Calu3 (cell line): Measurements from ENCODE around the gene MYOC. TPM values are rescaled to one million over a fixed set of nuclear protein-coding genes. Genes with fewer than 3 reads are reported as not detected.

Experiments used
- BruUV-seq: library from RNA; stranded (reverse); fragments of 400-500 nt; replicated peaks from 2 replicates; lab custom pipeline; 2021; lab: Mats Ljungman, UMichigan
- CTCF ChIA-PET: fragments of 300-600 bp; sonication (Branson Sonifier 250); formaldehyde crosslinking; loops from one replicate; lab custom pipeline; 2022; ENCODE audit warnings: antibody characterized with exemption; lab: Charles Lee
- DNase-seq: peaks from one replicate; pipeline ENCODE4 v3.0.0; 2022
- H3K27ac Mint-ChIP-seq: one replicate; pipeline ENCODE4 v1.8.0; 2022; ENCODE audit warnings: mixed read lengths; ENCODE audit not compliant: unreplicated experiment
- H3K27me3 Mint-ChIP-seq: one replicate; pipeline ENCODE4 v1.8.0; 2022; ENCODE audit warnings: mixed read lengths; ENCODE audit not compliant: unreplicated experiment
- H3K36me3 Mint-ChIP-seq: one replicate; pipeline ENCODE4 v1.8.0; 2022; ENCODE audit warnings: mild to moderate bottlenecking, moderate library complexity, mixed read lengths; ENCODE audit not compliant: insufficient read depth, unreplicated experiment
- H3K4me1 Mint-ChIP-seq: one replicate; pipeline ENCODE4 v1.8.0; 2022; ENCODE audit warnings: mild to moderate bottlenecking, low read depth, mixed read lengths; ENCODE audit not compliant: unreplicated experiment
- H3K4me3 Mint-ChIP-seq: one replicate; pipeline ENCODE4 v1.8.0; 2022; ENCODE audit warnings: mild to moderate bottlenecking, low read depth, moderate library complexity, mixed read lengths; ENCODE audit not compliant: unreplicated experiment
- H3K9me3 Mint-ChIP-seq: one replicate; pipeline ENCODE4 v1.8.0; 2022; ENCODE audit warnings: low read depth, mixed read lengths; ENCODE audit not compliant: unreplicated experiment
- intact Hi-C: fragments of 100-400 bp; cut with micrococcal nuclease; formaldehyde crosslinking; loops from one replicate; pipeline ENCODE4 v1.10.0; 2022; ENCODE audit not compliant: unreplicated experiment
- total RNA-seq: library from RNA; stranded (reverse); gene quantifications from 2 replicates; pipeline ENCODE4 v1.2.3, GENCODE V29; 2022
- TF ChIP-seq, protein P1 (sequence below): fragments of 200-600 bp; IDR thresholded peaks from one replicate; pipeline ENCODE4 v1.8.0; 2022; ENCODE audit warnings: antibody characterized with exemption; ENCODE audit not compliant: unreplicated experiment

Gene MYOC
- total RNA-seq, 1 experiment from 2014 or later: not detected

DNA sequence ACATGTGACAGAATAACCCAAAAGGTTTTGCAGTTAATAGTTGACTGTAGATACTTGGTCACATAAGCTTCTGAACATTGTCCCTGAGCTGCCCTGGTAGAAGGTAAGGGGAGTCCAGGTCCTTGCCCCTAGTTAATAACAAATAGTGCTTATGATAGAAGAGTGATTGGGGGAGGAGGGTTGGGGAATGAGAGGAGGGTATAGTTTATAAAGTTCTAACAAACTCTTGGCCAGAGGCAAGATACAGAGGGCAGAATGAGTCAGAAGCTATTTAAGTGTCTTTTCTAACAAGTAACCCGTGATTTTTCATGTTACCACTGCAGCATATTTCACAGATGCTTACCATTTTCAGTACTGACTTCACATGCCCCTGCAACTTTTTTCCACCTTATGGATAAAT is 57.2 kb downstream of the MYOC start:
- TF ChIP-seq, protein P1, sequence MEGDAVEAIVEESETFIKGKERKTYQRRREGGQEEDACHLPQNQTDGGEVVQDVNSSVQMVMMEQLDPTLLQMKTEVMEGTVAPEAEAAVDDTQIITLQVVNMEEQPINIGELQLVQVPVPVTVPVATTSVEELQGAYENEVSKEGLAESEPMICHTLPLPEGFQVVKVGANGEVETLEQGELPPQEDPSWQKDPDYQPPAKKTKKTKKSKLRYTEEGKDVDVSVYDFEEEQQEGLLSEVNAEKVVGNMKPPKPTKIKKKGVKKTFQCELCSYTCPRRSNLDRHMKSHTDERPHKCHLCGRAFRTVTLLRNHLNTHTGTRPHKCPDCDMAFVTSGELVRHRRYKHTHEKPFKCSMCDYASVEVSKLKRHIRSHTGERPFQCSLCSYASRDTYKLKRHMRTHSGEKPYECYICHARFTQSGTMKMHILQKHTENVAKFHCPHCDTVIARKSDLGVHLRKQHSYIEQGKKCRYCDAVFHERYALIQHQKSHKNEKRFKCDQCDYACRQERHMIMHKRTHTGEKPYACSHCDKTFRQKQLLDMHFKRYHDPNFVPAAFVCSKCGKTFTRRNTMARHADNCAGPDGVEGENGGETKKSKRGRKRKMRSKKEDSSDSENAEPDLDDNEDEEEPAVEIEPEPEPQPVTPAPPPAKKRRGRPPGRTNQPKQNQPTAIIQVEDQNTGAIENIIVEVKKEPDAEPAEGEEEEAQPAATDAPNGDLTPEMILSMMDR: no peak
- H3K27ac Mint-ChIP-seq: no peak overlapping the region
- no peak for DNase-seq
- no peaks in the 10 kb centered on the region for H3K4me1 Mint-ChIP-seq
- CTCF ChIA-PET: no interaction called here
- H3K36me3 Mint-ChIP-seq: peaks cover 49% of the 10 kb centered on the region
- H3K9me3 Mint-ChIP-seq: no peaks in the 10 kb centered on the region
- BruUV-seq: no TSS peak
- no peak overlapping the region for H3K4me3 Mint-ChIP-seq
- no peaks in the 10 kb centered on the region for H3K27me3 Mint-ChIP-seq
- intact Hi-C loops: no loop called here

DNA sequence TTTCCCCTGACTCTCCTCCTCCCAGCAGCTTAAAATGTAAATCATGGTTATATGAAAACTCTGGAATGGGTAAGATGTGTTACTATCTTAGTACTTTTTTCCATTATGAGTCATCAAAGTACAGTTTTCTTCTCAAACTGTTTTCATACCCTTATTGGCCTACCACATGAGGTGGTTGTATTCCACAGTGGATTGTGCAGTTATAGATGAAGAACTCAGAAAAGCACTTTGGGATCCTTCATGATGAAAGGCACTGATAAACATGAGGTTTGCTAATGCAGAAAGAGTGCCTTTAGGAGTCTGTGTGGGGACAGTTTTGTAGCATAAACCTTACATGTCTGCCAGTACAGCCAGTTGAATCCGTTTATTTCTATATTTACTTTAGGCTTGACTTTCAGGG is 62.5 kb downstream of the MYOC start:
- Mint-ChIP-seq H3K9me3 (no peaks in the 10 kb centered on the region), H3K4me3 (no peak overlapping the region), H3K27me3 (no peaks in the 10 kb centered on the region), H3K36me3 (peaks cover 69% of the 10 kb centered on the region), H3K27ac (no peak overlapping the region), H3K4me1 (no peaks in the 10 kb centered on the region)
- intact Hi-C loops: no loop called here
- TF ChIP-seq, protein P1: no peak
- no TSS peak for BruUV-seq
- CTCF ChIA-PET: no interaction called here
- no peak for DNase-seq

DNA sequence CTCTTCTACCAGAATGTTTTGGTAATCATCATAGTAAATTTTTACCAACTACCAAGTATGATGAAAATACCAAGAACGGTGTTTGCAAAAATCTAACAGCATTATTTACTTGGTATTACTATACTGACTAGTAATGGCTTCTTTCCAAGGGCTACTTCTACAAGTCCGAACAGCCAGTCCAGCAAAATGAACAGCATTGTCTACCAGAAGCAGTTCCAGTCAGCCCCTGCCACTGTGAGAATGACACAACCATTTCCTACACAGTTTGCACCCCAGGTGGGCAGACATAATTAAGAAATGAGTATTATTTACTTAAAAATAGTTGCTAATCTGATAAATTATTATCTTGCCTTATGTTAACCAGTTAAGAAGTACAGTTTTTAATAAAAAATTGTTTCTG is 64.3 kb downstream of the MYOC start:
- BruUV-seq: no TSS peak

DNA sequence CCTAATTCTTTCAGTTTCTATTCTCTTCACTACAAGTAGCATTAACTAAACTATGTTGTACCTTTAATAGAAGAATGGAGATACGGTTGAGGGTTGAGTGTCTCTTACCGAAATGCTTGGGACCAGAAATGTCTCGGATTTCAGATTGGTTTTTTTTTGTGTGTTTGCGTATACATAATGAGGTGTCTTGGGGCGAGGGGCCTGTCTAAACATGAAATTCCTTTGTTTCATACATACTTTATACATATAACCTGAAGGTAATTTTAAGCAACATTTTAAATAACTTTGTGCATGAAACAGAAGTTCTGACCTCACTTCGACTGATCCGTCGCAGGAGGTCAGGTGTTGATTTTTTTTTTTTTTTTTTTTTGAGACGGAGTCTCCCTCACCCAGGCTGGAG is 66.8 kb downstream of the MYOC start:
- H3K27me3 Mint-ChIP-seq: no peaks in the 10 kb centered on the region
- TF ChIP-seq, protein P1: no peak
- CTCF ChIA-PET: no interaction called here
- H3K4me3 Mint-ChIP-seq: no peak overlapping the region
- H3K4me1 Mint-ChIP-seq: no peaks in the 10 kb centered on the region
- H3K9me3 Mint-ChIP-seq: no peaks in the 10 kb centered on the region
- no peak for DNase-seq
- H3K27ac Mint-ChIP-seq: no peak overlapping the region
- no TSS peak for BruUV-seq
- intact Hi-C loops: no loop called here
- peaks cover 70% of the 10 kb centered on the region for H3K36me3 Mint-ChIP-seq

More for the DNA sequence above, 64.3 kb downstream of the MYOC start:
- no peak for DNase-seq
- Mint-ChIP-seq H3K4me3 (no peak overlapping the region), H3K27ac (no peak overlapping the region), H3K36me3 (peaks cover 84% of the 10 kb centered on the region), H3K4me1 (no peaks in the 10 kb centered on the region), H3K9me3 (no peaks in the 10 kb centered on the region), H3K27me3 (no peaks in the 10 kb centered on the region)
- TF ChIP-seq, protein P1: no peak
- CTCF ChIA-PET: interaction anchor here (0.6 kb wide), 1 partner anchor 37 kb away, joined by 3 read pairs; no protein-coding TSS in a partner anchor
- intact Hi-C loops: no loop called here

Other genes with a start within 250 kb of the MYOC start
- 227 and 238 TPM in 2 replicates for gene PRRC2C, start 167.2 kb downstream of the MYOC start, total RNA-seq
- gene MYOCOS, start 30.4 kb downstream of the MYOC start, total RNA-seq: 0.22 and 0.45 TPM in 2 replicates
- gene VAMP4, start 89.4 kb upstream of the MYOC start, total RNA-seq: 7.4 and 7.5 TPM in 2 replicates
- 52.7 and 53.1 TPM in 2 replicates for gene METTL13, start 129.0 kb upstream of the MYOC start, total RNA-seq
- gene DNM3, start 188.8 kb upstream of the MYOC start, total RNA-seq: 1.2 and 1.3 TPM in 2 replicates